RWPE2 (cell line): ENCODE measurements around the gene ABCC12.

Experiments used
- ATAC-seq: fragments of 200-7000 bp; cut with Tn5 transposase; 3 replicates; pipeline ENCODE4 v1.9.1; 2021; ENCODE audit warnings: low read depth
- DNase-seq: peaks from one replicate; pipeline ENCODE4 v3.0.0-alpha.2; 2020; ENCODE audit warnings: low spot score
- H3K27ac ChIP-seq: fragments of 450-650 bp; 2 replicates; pipeline ENCODE4 v1.5.1; 2017; ENCODE audit warnings: mild to moderate bottlenecking; ENCODE audit not compliant: poor library complexity, severe bottlenecking
- H3K27me3 ChIP-seq: fragments of 250-450 bp; sonication (Bioruptor Pico); 2 replicates; pipeline ENCODE4 v1.5.1; 2021; ENCODE audit warnings: mild to moderate bottlenecking, moderate library complexity; ENCODE audit not compliant: insufficient read depth, poor library complexity, severe bottlenecking
- H3K36me3 ChIP-seq: fragments of 250-450 bp; sonication (Bioruptor Pico); 2 replicates; pipeline ENCODE4 v1.5.1; 2020; ENCODE audit warnings: low read depth, mild to moderate bottlenecking, moderate library complexity
- H3K4me1 ChIP-seq: fragments of 250-450 bp; sonication (Bioruptor Pico); 2 replicates; pipeline ENCODE4 v1.5.1; 2021; ENCODE audit warnings: mild to moderate bottlenecking, moderate library complexity; ENCODE audit not compliant: insufficient read depth, poor library complexity, severe bottlenecking
- H3K4me3 ChIP-seq: fragments of 250-450 bp; sonication (Bioruptor Pico); 2 replicates; pipeline ENCODE4 v1.5.1; 2021; ENCODE audit warnings: mild to moderate bottlenecking, moderate library complexity; ENCODE audit not compliant: severe bottlenecking
- H3K9me3 ChIP-seq: fragments of 250-450 bp; sonication (Bioruptor Pico); 2 replicates; pipeline ENCODE4 v1.5.1; 2021; ENCODE audit warnings: mild to moderate bottlenecking, moderate library complexity; ENCODE audit not compliant: severe bottlenecking
- CTCF ChIP-seq: fragments of 450-650 bp; IDR thresholded peaks from one replicate; pipeline ENCODE4 v1.5.1; 2017; ENCODE audit warnings: mild to moderate bottlenecking, moderate library complexity; ENCODE audit not compliant: poor library complexity, severe bottlenecking

ABCC12 gene

GRCh38 chr16:48143812-48144368, 11.9 kb downstream of the ABCC12 start:
- no peaks in the 10 kb centered on the region for H3K36me3 ChIP-seq
- H3K4me3 ChIP-seq, result no peak overlapping the region
- no peaks in the 10 kb centered on the region for H3K27me3 ChIP-seq
- ATAC-seq (no peak), DNase-seq (no peak)
- TF ChIP-seq CTCF, result no peak
- H3K4me1 ChIP-seq, result no peaks in the 10 kb centered on the region
- no peak overlapping the region for H3K27ac ChIP-seq
- H3K9me3 ChIP-seq, result no peaks in the 10 kb centered on the region

GRCh38 chr16:48140821-48141220, 15.0 kb downstream of the ABCC12 start:
- Histone ChIP-seq H3K4me3 (no peak overlapping the region), H3K27me3 (no peaks in the 10 kb centered on the region), H3K9me3 (no peaks in the 10 kb centered on the region), H3K27ac (no peak overlapping the region), H3K4me1 (no peaks in the 10 kb centered on the region), H3K36me3 (no peaks in the 10 kb centered on the region)
- no peak for TF ChIP-seq CTCF
- DNase-seq (no peak), ATAC-seq (no peak)

- no peaks in the 10 kb centered on the region for H3K27me3 ChIP-seq
- H3K4me1 ChIP-seq, result no peaks in the 10 kb centered on the region
- H3K4me3 ChIP-seq, result no peak overlapping the region
- no peak for TF ChIP-seq CTCF
- ATAC-seq (no peak), DNase-seq (no peak)
- H3K27ac ChIP-seq, result no peak overlapping the region
- no peaks in the 10 kb centered on the region for H3K36me3 ChIP-seq
- H3K9me3 ChIP-seq, result no peaks in the 10 kb centered on the region
Measured at GRCh38 chr16:48139517-48139916, 16.3 kb downstream of the ABCC12 start.

- ATAC-seq (no peak), DNase-seq (no peak)
- H3K4me3 ChIP-seq, result no peak overlapping the region
- H3K36me3 ChIP-seq, result no peaks in the 10 kb centered on the region
- TF ChIP-seq CTCF, result no peak
- H3K27ac ChIP-seq, result no peak overlapping the region
- H3K27me3 ChIP-seq, result no peaks in the 10 kb centered on the region
- H3K9me3 ChIP-seq, result no peaks in the 10 kb centered on the region
- no peaks in the 10 kb centered on the region for H3K4me1 ChIP-seq
Measured at GRCh38 chr16:48138543-48138942, 17.2 kb downstream of the ABCC12 start.

- no peak for DNase-seq
- H3K36me3 ChIP-seq, result no peaks in the 10 kb centered on the region
- TF ChIP-seq CTCF, result no peak
- H3K4me3 ChIP-seq, result no peak overlapping the region
- H3K27me3 ChIP-seq, result no peaks in the 10 kb centered on the region
- no peaks in the 10 kb centered on the region for H3K9me3 ChIP-seq
- no peak for ATAC-seq
- no peak overlapping the region for H3K27ac ChIP-seq
- no peaks in the 10 kb centered on the region for H3K4me1 ChIP-seq
Measured at GRCh38 chr16:48137822-48138221, 18.0 kb downstream of the ABCC12 start.
